Measurements from ENCODE around the gene OOSP3.
"Not testable (repeated sequence)": the region's sequence is repeated elsewhere in the genome, so short reads cannot be mapped to it uniquely, and the experiment has no call there.

The OOSP3 gene

DNA sequence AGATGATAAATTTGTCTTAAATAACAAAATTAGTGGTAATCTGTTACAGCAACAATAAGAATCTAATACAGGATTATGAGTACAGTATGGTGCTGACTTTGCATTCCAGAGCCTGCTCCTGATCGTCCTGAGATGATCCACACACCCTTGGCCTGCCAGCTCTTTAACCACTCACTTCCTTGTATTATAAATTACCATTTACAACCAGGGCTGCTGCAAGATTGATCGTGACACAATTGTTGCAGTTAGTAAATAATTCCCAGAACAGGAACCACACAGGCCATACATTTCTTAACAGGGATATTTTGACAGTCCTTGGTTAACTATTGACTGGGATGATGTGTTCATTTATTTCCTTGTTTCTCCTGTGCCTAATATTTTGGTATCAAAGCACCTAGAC lies 29.5 kb upstream of the OOSP3 start:
- Histone ChIP-seq H3K9me3 (ENCODE audit: control insufficient read depth in 1 of 2, low read length in 2 of 2) (no peaks in the 10 kb centered on the region), H3K4me1 (ENCODE audit: control insufficient read depth in 1 of 2, insufficient read depth in 2 of 2, low read length in 2 of 2) (peaks cover 4 to 7% of the 10 kb centered on the region in 2 donors), H3K9ac (ENCODE audit: low read depth in 1 of 2, low read length in 2 of 2) (no peak overlapping the region), H3K27ac (ENCODE audit: low read depth, low read length) (no peak overlapping the region), H3K4me3 (ENCODE audit: low read depth in 1 of 2, low read length in 2 of 2) (no peak overlapping the region), H3K27me3 (ENCODE audit: control insufficient read depth in 1 of 2, insufficient read depth in 2 of 2, low read length in 2 of 2) (no peaks in the 10 kb centered on the region), H3K36me3 (ENCODE audit: control insufficient read depth in 1 of 2, insufficient read depth in 2 of 2, low read length in 2 of 2) (no peaks in the 10 kb centered on the region)

DNA sequence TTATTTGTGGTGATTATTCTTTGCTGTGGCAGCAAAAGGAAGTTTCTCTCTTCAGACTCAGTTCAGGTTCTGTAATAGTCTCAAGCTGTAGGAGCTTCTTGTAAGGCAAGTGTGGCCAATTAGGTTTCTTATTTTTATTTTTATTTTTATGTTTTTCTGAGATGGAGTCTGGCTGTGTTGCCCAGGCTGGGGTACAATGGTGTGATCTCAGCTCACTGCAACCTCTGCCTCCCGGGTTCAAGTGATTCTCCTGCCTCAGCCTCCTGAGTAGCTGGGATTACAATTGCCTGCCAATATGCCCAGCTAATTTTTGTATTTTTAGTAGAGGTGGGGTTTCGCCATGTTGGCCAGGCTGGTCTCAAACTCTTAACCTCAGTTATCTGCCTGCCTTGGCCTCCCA lies 29.0 kb upstream of the OOSP3 start:
- not testable (repeated sequence) for H3K4me3 ChIP-seq (ENCODE audit: low read depth in 1 of 2, low read length in 2 of 2); H3K4me1 ChIP-seq (ENCODE audit: control insufficient read depth in 1 of 2, insufficient read depth in 2 of 2, low read length in 2 of 2); H3K9me3 ChIP-seq (ENCODE audit: control insufficient read depth in 1 of 2, low read length in 2 of 2); H3K27me3 ChIP-seq (ENCODE audit: control insufficient read depth in 1 of 2, insufficient read depth in 2 of 2, low read length in 2 of 2); H3K27ac ChIP-seq (ENCODE audit: low read depth, low read length); H3K36me3 ChIP-seq (ENCODE audit: control insufficient read depth in 1 of 2, insufficient read depth in 2 of 2, low read length in 2 of 2); H3K9ac ChIP-seq (ENCODE audit: low read depth in 1 of 2, low read length in 2 of 2)

DNA sequence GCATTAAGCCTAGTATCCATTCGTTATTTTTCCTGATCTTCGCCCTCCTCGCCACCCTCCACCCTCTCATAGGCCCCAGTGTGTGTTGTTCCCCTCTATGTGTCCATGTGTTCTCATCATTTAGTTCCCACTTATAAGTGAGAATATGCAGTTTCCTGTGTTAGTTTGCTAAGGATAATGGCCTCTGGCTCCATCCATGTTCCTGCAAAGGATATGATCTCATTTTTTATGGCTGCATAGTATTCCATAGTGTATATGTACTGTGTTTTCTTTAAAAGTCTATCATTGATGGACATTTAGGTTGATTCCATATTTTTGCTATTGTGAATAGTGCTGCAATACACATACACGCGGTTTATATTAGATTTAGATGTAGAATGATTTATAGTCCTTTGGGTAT lies 27.2 kb upstream of the OOSP3 start:
- not testable (repeated sequence) for H3K4me3 ChIP-seq (ENCODE audit: low read depth in 1 of 2, low read length in 2 of 2); H3K4me1 ChIP-seq (ENCODE audit: control insufficient read depth in 1 of 2, insufficient read depth in 2 of 2, low read length in 2 of 2); H3K27ac ChIP-seq (ENCODE audit: low read depth, low read length); H3K9ac ChIP-seq (ENCODE audit: low read depth in 1 of 2, low read length in 2 of 2); H3K27me3 ChIP-seq (ENCODE audit: control insufficient read depth in 1 of 2, insufficient read depth in 2 of 2, low read length in 2 of 2); H3K9me3 ChIP-seq (ENCODE audit: control insufficient read depth in 1 of 2, low read length in 2 of 2); H3K36me3 ChIP-seq (ENCODE audit: control insufficient read depth in 1 of 2, insufficient read depth in 2 of 2, low read length in 2 of 2)

DNA sequence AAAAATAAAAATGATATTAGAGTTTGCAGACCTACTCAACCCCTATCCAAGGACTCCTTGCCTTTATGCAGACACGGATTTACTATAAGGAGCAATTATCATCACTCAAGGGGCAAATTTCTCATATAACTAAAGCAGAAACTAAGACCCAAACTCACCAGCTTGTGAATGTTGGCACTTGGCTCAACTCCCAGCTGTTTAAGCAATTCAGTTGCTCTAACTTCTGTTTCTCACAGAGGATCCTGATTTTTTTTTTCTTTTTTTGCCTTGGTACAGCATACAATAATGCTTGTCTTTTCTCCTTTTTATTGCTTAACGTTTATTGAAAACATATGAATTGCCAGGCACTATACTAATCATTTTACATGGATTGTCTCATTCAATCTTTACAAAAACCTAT lies 23.7 kb upstream of the OOSP3 start:
- Histone ChIP-seq H3K4me3 (ENCODE audit: low read depth in 1 of 2, low read length in 2 of 2) (no peak overlapping the region), H3K9me3 (ENCODE audit: control insufficient read depth in 1 of 2, low read length in 2 of 2) (no peaks in the 10 kb centered on the region), H3K9ac (ENCODE audit: low read depth in 1 of 2, low read length in 2 of 2) (no peak overlapping the region), H3K27ac (ENCODE audit: low read depth, low read length) (no peak overlapping the region), H3K36me3 (ENCODE audit: control insufficient read depth in 1 of 2, insufficient read depth in 2 of 2, low read length in 2 of 2) (no peaks in the 10 kb centered on the region), H3K4me1 (ENCODE audit: control insufficient read depth in 1 of 2, insufficient read depth in 2 of 2, low read length in 2 of 2) (no peaks in the 10 kb centered on the region), H3K27me3 (ENCODE audit: control insufficient read depth in 1 of 2, insufficient read depth in 2 of 2, low read length in 2 of 2) (no peaks in the 10 kb centered on the region)

DNA sequence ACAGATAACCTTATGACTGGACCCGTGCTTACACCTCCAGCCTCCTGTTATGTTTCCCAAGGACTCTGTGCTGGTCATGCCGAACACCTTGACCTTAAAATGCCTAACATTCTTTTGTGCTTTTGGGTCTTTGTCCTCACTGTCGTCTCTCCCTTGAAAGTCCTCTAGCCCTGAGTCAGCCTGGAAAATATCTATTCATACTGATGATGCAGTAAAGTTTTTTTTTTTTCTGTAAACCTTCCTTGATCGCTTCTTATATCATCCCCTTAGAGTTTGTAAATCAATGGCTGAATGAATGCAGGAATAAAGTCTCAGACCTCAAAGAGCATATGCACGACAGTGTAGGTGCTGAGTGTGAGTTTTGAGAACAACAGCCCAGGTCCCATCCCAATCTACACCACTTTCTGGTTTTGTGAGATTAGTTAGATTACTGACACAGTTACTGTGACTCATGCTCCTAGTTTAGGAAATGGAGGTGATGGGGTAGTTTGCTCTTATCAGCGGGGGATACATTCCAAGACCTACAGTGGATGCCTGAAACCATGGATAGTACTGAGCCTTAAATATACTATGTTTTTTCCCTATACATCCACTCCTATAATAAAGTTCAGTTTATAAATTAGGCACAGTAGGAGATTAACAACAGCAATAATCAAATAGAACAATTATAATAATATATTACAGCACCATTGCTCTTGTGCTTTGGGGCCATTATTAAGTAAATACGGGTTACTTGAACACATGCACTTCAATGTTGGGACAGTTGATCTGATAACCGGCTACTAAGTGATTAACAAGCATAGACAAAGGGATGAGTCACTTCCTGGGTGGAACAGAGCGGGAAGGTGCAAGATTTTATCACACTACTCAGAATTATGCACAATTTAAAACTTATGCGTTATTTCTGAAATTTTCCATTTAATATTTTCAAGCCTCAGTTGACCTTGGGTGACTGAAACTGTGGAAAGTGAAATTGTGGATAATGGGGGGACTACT lies 20.8 kb upstream of the OOSP3 start:
- no peak overlapping the region for H3K27ac ChIP-seq (ENCODE audit: low read depth, low read length)
- H3K9ac ChIP-seq (ENCODE audit: low read depth in 1 of 2, low read length in 2 of 2) = no peak overlapping the region
- no peaks in the 10 kb centered on the region for H3K27me3 ChIP-seq (ENCODE audit: control insufficient read depth in 1 of 2, insufficient read depth in 2 of 2, low read length in 2 of 2)
- no peaks in the 10 kb centered on the region for H3K9me3 ChIP-seq (ENCODE audit: control insufficient read depth in 1 of 2, low read length in 2 of 2)
- no peak overlapping the region for H3K4me3 ChIP-seq (ENCODE audit: low read depth in 1 of 2, low read length in 2 of 2)
- no peaks in the 10 kb centered on the region for H3K36me3 ChIP-seq (ENCODE audit: control insufficient read depth in 1 of 2, insufficient read depth in 2 of 2, low read length in 2 of 2)
- H3K4me1 ChIP-seq (ENCODE audit: control insufficient read depth in 1 of 2, insufficient read depth in 2 of 2, low read length in 2 of 2) = no peaks in the 10 kb centered on the region

DNA sequence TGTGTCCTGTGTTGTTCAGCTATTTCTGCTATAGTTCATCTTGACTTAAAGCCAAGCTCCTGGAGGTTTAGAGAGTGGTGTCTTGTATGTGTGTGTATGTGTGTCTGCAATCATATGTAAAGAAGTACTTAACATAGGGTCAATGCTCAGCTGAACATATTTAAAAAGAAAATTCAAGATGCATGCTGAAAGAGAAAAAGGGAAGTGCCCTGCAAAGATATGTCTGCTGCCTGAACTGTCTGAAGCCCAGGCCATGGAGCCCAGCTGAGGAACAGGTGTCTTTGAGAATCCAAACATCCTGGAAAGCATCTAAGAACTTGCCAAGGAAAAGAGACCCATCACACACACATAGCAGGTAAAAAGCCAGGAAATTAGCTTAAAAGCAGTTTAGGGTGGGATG lies 18.9 kb upstream of the OOSP3 start:
- no peaks in the 10 kb centered on the region for H3K27me3 ChIP-seq (ENCODE audit: control insufficient read depth in 1 of 2, insufficient read depth in 2 of 2, low read length in 2 of 2)
- no peaks in the 10 kb centered on the region for H3K4me1 ChIP-seq (ENCODE audit: control insufficient read depth in 1 of 2, insufficient read depth in 2 of 2, low read length in 2 of 2)
- no peak overlapping the region for H3K27ac ChIP-seq (ENCODE audit: low read depth, low read length)
- H3K36me3 ChIP-seq (ENCODE audit: control insufficient read depth in 1 of 2, insufficient read depth in 2 of 2, low read length in 2 of 2) = no peaks in the 10 kb centered on the region
- H3K4me3 ChIP-seq (ENCODE audit: low read depth in 1 of 2, low read length in 2 of 2) = no peak overlapping the region
- H3K9ac ChIP-seq (ENCODE audit: low read depth in 1 of 2, low read length in 2 of 2) = no peak overlapping the region
- H3K9me3 ChIP-seq (ENCODE audit: control insufficient read depth in 1 of 2, low read length in 2 of 2) = no peaks in the 10 kb centered on the region

DNA sequence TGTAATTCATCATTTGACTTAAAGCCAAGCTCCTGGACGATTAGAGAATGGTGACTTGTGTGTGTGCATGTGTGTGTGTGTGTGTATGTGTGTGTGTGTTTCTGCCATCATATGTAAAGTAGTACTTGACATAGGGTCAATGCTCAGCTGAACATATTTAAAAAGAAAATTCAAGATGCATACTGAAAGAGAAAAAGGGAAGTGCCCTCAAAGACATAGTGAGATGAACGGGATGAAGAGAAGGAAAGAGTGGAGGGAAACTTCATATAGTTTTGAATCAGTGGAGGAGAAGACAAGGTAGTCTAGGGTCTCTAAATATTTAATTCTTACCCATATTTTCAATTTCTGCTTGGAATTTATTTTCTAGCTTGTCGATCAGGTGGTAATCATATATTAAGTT lies 16.3 kb upstream of the OOSP3 start:
- H3K36me3 ChIP-seq (ENCODE audit: control insufficient read depth in 1 of 2, insufficient read depth in 2 of 2, low read length in 2 of 2) = no peaks in the 10 kb centered on the region
- no peak overlapping the region for H3K9ac ChIP-seq (ENCODE audit: low read depth in 1 of 2, low read length in 2 of 2)
- no peak overlapping the region for H3K4me3 ChIP-seq (ENCODE audit: low read depth in 1 of 2, low read length in 2 of 2)
- H3K4me1 ChIP-seq (ENCODE audit: control insufficient read depth in 1 of 2, insufficient read depth in 2 of 2, low read length in 2 of 2) = no peaks in the 10 kb centered on the region
- no peaks in the 10 kb centered on the region for H3K27me3 ChIP-seq (ENCODE audit: control insufficient read depth in 1 of 2, insufficient read depth in 2 of 2, low read length in 2 of 2)
- no peaks in the 10 kb centered on the region for H3K9me3 ChIP-seq (ENCODE audit: control insufficient read depth in 1 of 2, low read length in 2 of 2)
- H3K27ac ChIP-seq (ENCODE audit: low read depth, low read length) = no peak overlapping the region

DNA sequence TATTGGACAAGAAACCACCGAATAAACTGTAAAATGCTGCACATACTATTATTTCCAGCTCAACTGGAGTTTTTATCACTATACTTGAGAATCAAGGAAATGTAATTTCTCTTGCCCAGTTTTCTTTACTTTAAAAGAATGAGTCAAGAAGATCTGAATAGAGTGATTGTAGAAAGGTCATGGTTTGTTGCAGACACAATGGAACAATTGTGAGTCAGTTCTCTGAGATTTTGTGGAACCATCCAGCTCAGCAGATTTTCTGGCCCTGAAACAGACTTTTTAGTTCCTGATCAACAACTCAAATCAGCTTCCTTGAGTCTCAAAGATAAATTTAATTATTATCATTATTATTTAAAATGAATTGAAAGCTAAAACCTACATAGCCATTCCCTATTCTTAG lies 13.6 kb upstream of the OOSP3 start:
- Histone ChIP-seq H3K9me3 (ENCODE audit: control insufficient read depth in 1 of 2, low read length in 2 of 2) (no peaks in the 10 kb centered on the region), H3K27me3 (ENCODE audit: control insufficient read depth in 1 of 2, insufficient read depth in 2 of 2, low read length in 2 of 2) (no peaks in the 10 kb centered on the region), H3K9ac (ENCODE audit: low read depth in 1 of 2, low read length in 2 of 2) (no peak overlapping the region), H3K4me1 (ENCODE audit: control insufficient read depth in 1 of 2, insufficient read depth in 2 of 2, low read length in 2 of 2) (no peaks in the 10 kb centered on the region), H3K4me3 (ENCODE audit: low read depth in 1 of 2, low read length in 2 of 2) (no peak overlapping the region), H3K27ac (ENCODE audit: low read depth, low read length) (no peak overlapping the region), H3K36me3 (ENCODE audit: control insufficient read depth in 1 of 2, insufficient read depth in 2 of 2, low read length in 2 of 2) (no peaks in the 10 kb centered on the region)

DNA sequence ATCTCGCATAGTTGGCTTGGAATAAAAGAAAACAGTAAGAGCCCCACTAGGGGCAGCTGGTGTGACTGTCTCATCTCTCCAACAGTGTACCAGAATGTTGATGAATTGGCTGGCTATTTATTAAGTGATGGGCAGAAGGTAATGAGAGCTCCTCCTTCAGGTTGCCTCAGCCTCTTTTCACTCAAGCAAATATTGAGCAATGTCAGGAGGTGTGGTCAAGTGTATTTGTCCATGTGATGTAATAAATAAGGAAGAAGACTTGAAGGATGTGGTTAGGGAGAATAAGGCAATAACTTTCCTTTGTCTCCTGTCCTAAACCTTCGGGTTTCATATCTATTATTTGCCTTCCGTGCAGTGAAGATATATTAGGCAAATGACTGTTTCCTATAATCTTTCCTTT lies 12.2 kb upstream of the OOSP3 start, which contains the start of gene TCN1:
Gene TCN1, minus strand, starts transcription at position 91 of the 400 bp plus-strand sequence. Its CDS starts 17 bp downstream, at position 74.
- Histone ChIP-seq H3K4me3 (ENCODE audit: low read depth in 1 of 2, low read length in 2 of 2) (no peak within 1 kb of the TSS), H3K27me3 (ENCODE audit: control insufficient read depth in 1 of 2, insufficient read depth in 2 of 2, low read length in 2 of 2) (no peaks in the 10 kb centered on the region), H3K36me3 (ENCODE audit: control insufficient read depth in 1 of 2, insufficient read depth in 2 of 2, low read length in 2 of 2) (no peaks in the 10 kb centered on the region), H3K4me1 (ENCODE audit: control insufficient read depth in 1 of 2, insufficient read depth in 2 of 2, low read length in 2 of 2) (no peaks in the 10 kb centered on the region), H3K9ac (ENCODE audit: low read depth in 1 of 2, low read length in 2 of 2) (no peak within 1 kb of the TSS), H3K9me3 (ENCODE audit: control insufficient read depth in 1 of 2, low read length in 2 of 2) (no peaks in the 10 kb centered on the region), H3K27ac (ENCODE audit: low read depth, low read length) (no peak within 1 kb of the TSS)

DNA sequence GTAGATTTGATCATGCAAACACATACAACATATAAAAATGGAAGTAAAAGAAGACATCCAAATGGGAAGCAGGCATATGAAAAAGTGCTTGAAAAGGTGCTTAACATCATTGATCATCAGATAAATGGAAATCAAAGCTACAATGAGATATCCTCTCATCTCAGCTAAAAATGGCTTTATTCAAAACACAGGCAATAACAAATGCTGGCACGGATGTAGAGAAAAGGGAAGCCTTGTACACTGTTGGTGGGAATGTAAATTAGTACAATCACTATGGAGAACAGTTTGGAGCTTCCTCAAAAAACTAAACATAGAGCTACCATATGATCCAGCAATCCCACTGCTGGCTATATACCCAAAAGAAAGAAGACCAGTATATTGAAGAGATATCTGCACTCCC lies 11.7 kb upstream of the OOSP3 start:
- no peak overlapping the region for H3K4me3 ChIP-seq (ENCODE audit: low read depth in 1 of 2, low read length in 2 of 2)
- no peak overlapping the region for H3K27ac ChIP-seq (ENCODE audit: low read depth, low read length)
- no peaks in the 10 kb centered on the region for H3K4me1 ChIP-seq (ENCODE audit: control insufficient read depth in 1 of 2, insufficient read depth in 2 of 2, low read length in 2 of 2)
- H3K36me3 ChIP-seq (ENCODE audit: control insufficient read depth in 1 of 2, insufficient read depth in 2 of 2, low read length in 2 of 2) = no peaks in the 10 kb centered on the region
- H3K9ac ChIP-seq (ENCODE audit: low read depth in 1 of 2, low read length in 2 of 2) = no peak overlapping the region
- no peaks in the 10 kb centered on the region for H3K9me3 ChIP-seq (ENCODE audit: control insufficient read depth in 1 of 2, low read length in 2 of 2)
- no peaks in the 10 kb centered on the region for H3K27me3 ChIP-seq (ENCODE audit: control insufficient read depth in 1 of 2, insufficient read depth in 2 of 2, low read length in 2 of 2)

All from duodenal mucosa (tissue), 2 donors.